Measurements from ENCODE around the gene LRRC25.

The LRRC25 gene

GRCh38 chr19:18397242-18398202 is at the start of gene LRRC25:
Gene LRRC25 (minus strand): TSS chr19:18397622. CDS start chr19:18396963, 659 bp downstream.
- peak; percentile 33 to 79 for DNase-seq

- no peak for DNase-seq
These were observed 49.5 kb upstream of the LRRC25 start for GRCh38 chr19:18446811-18447359.

GRCh38 chr19:18446145-18446810 is 48.9 kb upstream of the LRRC25 start:
- no peak for DNase-seq

GRCh38 chr19:18445262-18445948 is 48.0 kb upstream of the LRRC25 start:
- no peak for DNase-seq

GRCh38 chr19:18444513-18444912 is 47.1 kb upstream of the LRRC25 start:
- no peak for DNase-seq

- DNase-seq: no peak
These were observed 46.4 kb upstream of the LRRC25 start for GRCh38 chr19:18443831-18444230.

- DNase-seq: no peak
These were observed 46.0 kb upstream of the LRRC25 start for GRCh38 chr19:18443406-18443805.

- DNase-seq: no peak
These were observed 45.5 kb upstream of the LRRC25 start for GRCh38 chr19:18442941-18443340.

GRCh38 chr19:18441804-18442788 is 44.7 kb upstream of the LRRC25 start:
- peak; percentile 55 to 73 for DNase-seq

- DNase-seq: no peak
These were observed 43.7 kb upstream of the LRRC25 start for GRCh38 chr19:18440936-18441803.

GRCh38 chr19:18440415-18440877 is 43.0 kb upstream of the LRRC25 start:
- peak in 1 of 2 donors; percentile 49 for DNase-seq

- DNase-seq: no peak
These were observed 42.5 kb upstream of the LRRC25 start for GRCh38 chr19:18439910-18440237.

- no peak for DNase-seq
These were observed 41.8 kb upstream of the LRRC25 start for GRCh38 chr19:18439025-18439909.

- DNase-seq: no peak
These were observed 41.1 kb upstream of the LRRC25 start for GRCh38 chr19:18438331-18439024.

GRCh38 chr19:18437491-18438330 is 40.3 kb upstream of the LRRC25 start, which contains the start of gene ISYNA1:
Gene ISYNA1 (minus strand): TSS chr19:18438133. CDS start chr19:18437979, 154 bp downstream.
- peak; percentile 46 to 71 for DNase-seq

GRCh38 chr19:18436671-18437490 is 39.5 kb upstream of the LRRC25 start:
- DNase-seq: peak; percentile 85 to 89
